Stimulated activated CD4-positive, alpha-beta T cell treated with anti-CD3 and anti-CD28 coated beads, Interleukin-4, amount 100 ng/mL, for 48 hours (primary cell): Measurements from ENCODE around the gene TBC1D19.
"Not testable (repeated sequence)": the region's sequence is repeated elsewhere in the genome, so short reads cannot be mapped to it uniquely, and the experiment has no call there.

Experiments used
- DNase-seq, 2 donors: peaks; one replicate each; pipeline ENCODE4 v3.0.0-alpha.2; 2020; ENCODE audit warnings: low read depth in 2 of 2

Gene TBC1D19

GRCh38 chr4:26583865-26584652, at the start of gene TBC1D19:
Gene TBC1D19 (plus strand): TSS chr4:26584084. CDS start chr4:26584194, 110 bp downstream.
- peak; percentile 84 for DNase-seq

GRCh38 chr4:26542991-26543390, 40.9 kb upstream of the TBC1D19 start:
- no peak for DNase-seq

- no peak for DNase-seq
These were observed 39.5 kb upstream of the TBC1D19 start for GRCh38 chr4:26544421-26544820.

GRCh38 chr4:26548379-26548778, 35.5 kb upstream of the TBC1D19 start:
- DNase-seq, result not testable (repeated sequence)

- DNase-seq, result no peak
These were observed 26.7 kb upstream of the TBC1D19 start for GRCh38 chr4:26557164-26557563.

GRCh38 chr4:26558166-26558895, 25.6 kb upstream of the TBC1D19 start:
- DNase-seq, result no peak

- DNase-seq, result no peak
These were observed 17.8 kb upstream of the TBC1D19 start for GRCh38 chr4:26566133-26566532.

- DNase-seq, result no peak
These were observed 15.4 kb upstream of the TBC1D19 start for GRCh38 chr4:26568446-26568994.

GRCh38 chr4:26570596-26570995, 13.3 kb upstream of the TBC1D19 start:
- DNase-seq, result no peak

GRCh38 chr4:26573389-26573794, 10.5 kb upstream of the TBC1D19 start:
- DNase-seq, result no peak

- no peak for DNase-seq
These were observed 9.3 kb upstream of the TBC1D19 start for GRCh38 chr4:26574563-26574962.

GRCh38 chr4:26576231-26576739, 7.6 kb upstream of the TBC1D19 start:
- DNase-seq, result no peak

- DNase-seq, result no peak
These were observed 6.8 kb upstream of the TBC1D19 start for GRCh38 chr4:26577066-26577465.

- DNase-seq, result no peak
These were observed 4.7 kb upstream of the TBC1D19 start for GRCh38 chr4:26579169-26579568.

GRCh38 chr4:26581341-26581740, 2.5 kb upstream of the TBC1D19 start:
- DNase-seq, result not testable (repeated sequence)

GRCh38 chr4:26583538-26583864, 383 bp upstream of the TBC1D19 start:
- no peak for DNase-seq

GRCh38 chr4:26584725-26585124, 841 bp downstream of the TBC1D19 start:
- no peak for DNase-seq

- DNase-seq, result no peak
These were observed 5.8 kb downstream of the TBC1D19 start for GRCh38 chr4:26589705-26590104.

GRCh38 chr4:26590639-26591038, 6.8 kb downstream of the TBC1D19 start:
- no peak for DNase-seq

GRCh38 chr4:26593557-26593956, 9.7 kb downstream of the TBC1D19 start:
- not testable (repeated sequence) for DNase-seq

- DNase-seq, result no peak
These were observed 10.5 kb downstream of the TBC1D19 start for GRCh38 chr4:26594371-26594770.

GRCh38 chr4:26594778-26595177, 10.9 kb downstream of the TBC1D19 start:
- DNase-seq, result no peak

- no peak for DNase-seq
These were observed 13.0 kb downstream of the TBC1D19 start for GRCh38 chr4:26596843-26597242.
